Activated T-cell treated with anti-CD3 and anti-CD28 coated beads for 4 hours (primary cell): ENCODE results near the gene TARDBP.
"Not testable (repeated sequence)": the region's sequence is repeated elsewhere in the genome, so short reads cannot be mapped to it uniquely, and the experiment has no call there.

Source experiments
- DNase-seq: peaks from one replicate; pipeline ENCODE4 v3.0.0-alpha.2; 2020

The TARDBP gene

GRCh38 chr1:11044086-11044848, 31.8 kb downstream of the TARDBP start:
- DNase-seq: no peak

GRCh38 chr1:11044849-11045427, 32.5 kb downstream of the TARDBP start:
- DNase-seq: no peak

DNA sequence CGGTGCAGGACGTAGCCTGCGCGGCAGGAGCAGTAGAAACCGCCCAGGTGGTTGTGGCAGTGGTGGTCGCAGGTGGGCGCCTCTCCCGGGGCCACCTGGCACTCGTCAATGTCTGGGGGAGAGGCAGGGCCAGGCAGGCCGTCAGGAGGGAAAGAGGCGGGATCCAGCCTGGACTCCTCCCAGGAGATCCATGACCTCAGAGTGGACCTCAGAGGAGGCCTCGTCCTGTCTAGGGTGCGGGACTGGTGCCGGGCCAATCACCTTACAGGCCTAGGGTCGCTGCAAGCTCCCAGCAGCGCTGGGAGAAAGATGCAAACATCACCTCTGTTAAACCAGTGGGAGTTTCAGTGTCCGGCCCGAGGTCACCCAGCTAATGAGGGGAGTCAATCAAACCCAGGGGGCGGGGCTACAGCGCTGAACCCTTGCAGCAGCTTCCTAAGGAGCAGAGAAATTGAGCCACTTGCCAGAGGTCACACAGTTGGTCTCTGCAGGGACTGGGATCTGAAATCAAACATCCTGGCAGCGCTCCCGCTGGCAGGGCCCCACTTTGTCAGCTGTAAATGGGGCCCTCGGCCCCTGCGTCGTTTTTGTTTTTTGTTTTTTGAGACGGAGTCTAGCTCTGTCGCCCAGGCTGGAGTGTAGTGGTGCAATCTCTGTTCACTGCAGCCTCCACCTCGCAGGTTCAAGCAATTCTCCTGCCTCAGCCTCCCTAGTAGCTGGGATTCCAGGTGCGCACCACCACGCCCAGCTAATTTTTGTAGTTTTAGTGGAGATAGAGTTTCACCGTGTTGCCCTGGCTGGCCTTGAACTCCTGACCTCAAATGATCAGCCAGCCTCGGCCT, 33.2 kb downstream of the TARDBP start:
- no peak for DNase-seq

GRCh38 chr1:11046270-11046566, 33.8 kb downstream of the TARDBP start:
- DNase-seq: no peak

- no peak for DNase-seq
Measured at GRCh38 chr1:11046625-11047365, 34.3 kb downstream of the TARDBP start, which contains the start of gene MASP2. TSS of gene MASP2 (minus strand) at chr1:11047239. CDS start at chr1:11047207, 32 bp downstream.

- not testable (repeated sequence) for DNase-seq
Measured at GRCh38 chr1:11051121-11051520, 38.7 kb downstream of the TARDBP start.

DNA sequence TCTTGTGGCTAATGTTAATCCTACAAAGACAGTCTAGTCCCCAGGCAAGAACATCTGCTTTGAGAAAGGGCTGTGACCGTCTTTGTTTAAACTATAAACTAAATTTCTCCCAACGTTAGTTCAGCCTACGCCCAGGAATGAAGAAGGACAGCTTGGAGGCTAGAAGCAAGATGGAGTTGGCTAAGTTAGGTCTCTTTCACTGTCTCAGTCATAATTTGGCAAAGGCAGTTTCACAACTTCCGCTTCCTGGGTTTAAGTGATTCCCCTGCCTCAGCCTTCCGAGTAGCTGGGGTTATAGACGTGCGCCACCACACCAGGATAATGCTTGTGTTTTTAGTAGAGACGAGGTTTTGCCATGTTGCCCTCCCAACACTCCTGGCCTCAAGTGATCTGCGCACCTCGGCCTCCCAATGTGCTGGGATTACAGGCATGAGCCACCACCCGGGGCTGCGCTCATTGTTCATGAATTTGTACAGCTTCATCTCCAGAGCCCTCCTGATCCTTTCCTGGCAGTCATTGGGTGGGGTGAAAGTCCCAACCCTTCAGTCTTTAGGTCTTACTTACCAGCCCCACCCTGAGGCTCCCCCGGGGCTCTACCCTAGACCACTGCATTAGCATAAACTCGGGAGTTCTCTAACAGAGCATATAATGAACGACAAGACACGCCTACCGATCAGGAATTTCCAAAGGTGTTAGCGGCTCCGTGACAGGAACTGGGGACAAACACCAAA, 39.5 kb downstream of the TARDBP start:
- DNase-seq: no peak

- no peak for DNase-seq
Measured at GRCh38 chr1:11052839-11053757, 40.6 kb downstream of the TARDBP start.

- no peak for DNase-seq
Measured at GRCh38 chr1:11053758-11054137, 41.3 kb downstream of the TARDBP start.

GRCh38 chr1:11054181-11054580, 41.7 kb downstream of the TARDBP start:
- DNase-seq: no peak

GRCh38 chr1:11054666-11055065, 42.2 kb downstream of the TARDBP start:
- DNase-seq: no peak

DNA sequence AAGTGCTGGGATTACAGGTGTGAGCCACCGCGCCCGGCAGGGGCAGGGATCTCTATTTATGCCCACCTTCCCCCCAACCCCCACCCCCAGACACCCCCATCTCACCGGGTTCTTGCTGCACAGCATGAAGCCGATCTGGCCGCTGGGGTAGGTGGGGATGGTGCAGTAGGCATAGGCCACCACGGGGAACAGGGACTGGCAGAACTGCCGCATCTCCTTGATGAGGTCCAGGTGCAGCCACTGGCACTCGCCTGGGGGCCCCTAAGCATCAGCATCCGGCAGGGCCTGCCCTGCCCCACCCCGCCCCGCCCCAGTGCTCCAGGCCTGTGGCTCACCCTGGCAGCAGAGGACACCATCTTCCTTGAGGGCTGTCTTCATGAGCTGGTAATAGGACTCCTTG, 43.2 kb downstream of the TARDBP start:
- no peak for DNase-seq

- DNase-seq: no peak
Measured at GRCh38 chr1:11056504-11056903, 44.0 kb downstream of the TARDBP start.

- no peak for DNase-seq
Measured at GRCh38 chr1:11057477-11057876, 45.0 kb downstream of the TARDBP start.

GRCh38 chr1:11058026-11058425, 45.6 kb downstream of the TARDBP start:
- no peak for DNase-seq

- no peak for DNase-seq
Measured at GRCh38 chr1:11058595-11059154, 46.2 kb downstream of the TARDBP start.

GRCh38 chr1:11059155-11059967, 46.9 kb downstream of the TARDBP start:
- no peak for DNase-seq

DNA sequence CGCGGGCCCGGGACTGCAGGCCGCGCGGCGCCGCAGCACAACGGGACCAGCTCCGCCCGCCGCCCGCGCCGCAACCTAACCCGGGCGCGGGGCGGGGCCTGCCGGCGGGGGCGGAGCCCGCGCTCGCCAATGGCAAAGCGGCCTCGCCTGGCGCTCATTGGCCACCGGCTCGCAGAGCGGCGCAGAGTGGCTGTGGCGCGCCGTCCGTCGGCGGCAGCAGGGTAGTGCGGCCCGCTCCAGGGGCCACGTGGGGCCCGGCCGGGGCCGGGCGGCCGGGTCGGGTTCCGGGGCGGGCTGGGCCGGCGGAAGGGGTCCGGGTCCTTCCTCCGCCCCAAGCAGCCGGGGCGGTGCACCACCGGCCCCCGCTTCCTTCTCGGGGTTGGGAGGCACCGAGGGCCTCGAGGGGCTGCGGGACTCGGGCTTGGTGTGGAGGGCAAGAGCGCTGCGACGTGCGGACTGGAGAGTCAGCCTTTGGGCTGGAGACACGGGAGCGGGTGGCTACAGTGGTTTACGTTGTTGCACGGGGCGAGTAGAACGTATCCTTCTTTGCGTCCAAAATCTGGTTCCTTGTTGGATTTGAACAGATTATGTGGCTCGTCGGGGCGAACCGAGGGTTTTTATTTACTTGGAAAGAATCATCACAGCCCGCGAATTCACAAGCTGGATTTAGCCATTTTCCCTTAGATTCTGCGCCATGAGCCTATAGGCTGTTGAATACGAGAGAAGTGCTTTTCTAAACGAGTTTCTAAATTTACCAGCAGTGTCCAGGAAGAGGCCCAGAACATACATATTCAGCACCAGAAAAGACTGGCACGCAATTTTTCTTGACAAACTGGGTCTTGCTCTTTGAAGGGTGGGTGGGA, 47.7 kb downstream of the TARDBP start, which contains the start of gene SRM:
TSS of gene SRM (minus strand) at position 51 of the 863 bp plus-strand sequence. CDS start 75 bp downstream, outside the sequence.
- DNase-seq: peak; percentile 83
